HepG2 (cell line): ENCODE measurements around the gene SKIC2. TPM values are rescaled to one million over a fixed set of nuclear protein-coding genes. Genes with fewer than 3 reads are reported as not detected.

ENCODE experiments used
- CBX5 ChIP-seq: sonication (generic); formaldehyde crosslinking; IDR thresholded peaks from 2 replicates; pipeline ENCODE4 v1.4.0; 2020; ENCODE audit warnings: missing genetic modification reagents, borderline replicate concordance
- FLYWCH1 ChIP-seq: sonication (generic); formaldehyde crosslinking; IDR thresholded peaks from 2 replicates; pipeline ENCODE4 v1.8.1; 2023; ENCODE audit warnings: mild to moderate bottlenecking, missing genetic modification reagents
- HMGXB3 ChIP-seq: sonication (generic); formaldehyde crosslinking; IDR thresholded peaks from 2 replicates; pipeline ENCODE4 v1.4.0; 2020; ENCODE audit warnings: missing genetic modification reagents, borderline replicate concordance
- KLF11 ChIP-seq: IDR thresholded peaks from 2 replicates; pipeline ENCODE4 v1.6.1; 2016; ENCODE audit warnings: missing compliant biosample characterization
- MYPOP ChIP-seq: sonication (generic); formaldehyde crosslinking; IDR thresholded peaks from 2 replicates; pipeline ENCODE4 v1.8.1; 2023; ENCODE audit warnings: mild to moderate bottlenecking, moderate library complexity, missing genetic modification reagents
- NAIF1 ChIP-seq: sonication (generic); formaldehyde crosslinking; IDR thresholded peaks from 2 replicates; pipeline ENCODE4 v1.5.0; 2020; ENCODE audit warnings: mild to moderate bottlenecking, missing genetic modification reagents, borderline replicate concordance
- NR2F1 ChIP-seq, 2 experiments: fragments of 450-650 bp in 1 of 2; formaldehyde crosslinking in 1 of 2; IDR thresholded peaks; 2 replicates each; pipeline versions ENCODE4 v1.5.0 to v1.6.1; 2016 to 2020; ENCODE audit warnings: mild to moderate bottlenecking in 1 of 2, missing compliant biosample characterization in 1 of 2, missing genetic modification reagents in 1 of 2, moderate library complexity in 1 of 2
- NRL ChIP-seq: sonication (generic); formaldehyde crosslinking; IDR thresholded peaks from 2 replicates; pipeline ENCODE4 v1.5.0; 2020; ENCODE audit warnings: missing genetic modification reagents, mild to moderate bottlenecking, moderate library complexity, borderline replicate concordance
- PCBP2 ChIP-seq: fragments of 200-400 bp; formaldehyde crosslinking; optimal IDR thresholded peaks from 2 replicates; pipeline ENCODE3; 2018; ENCODE audit warnings: low read length, low read depth; ENCODE audit not compliant: poor library complexity, severe bottlenecking
- PLSCR1 ChIP-seq: sonication (generic); formaldehyde crosslinking; IDR thresholded peaks from 2 replicates; pipeline ENCODE4 v1.5.0; 2020; ENCODE audit warnings: missing genetic modification reagents, mild to moderate bottlenecking, borderline replicate concordance
- RFXANK ChIP-seq: IDR thresholded peaks from 2 replicates; pipeline ENCODE4 v1.6.1; 2016
- TCF7L2 ChIP-seq: IDR thresholded peaks from 2 replicates; pipeline ENCODE4 v1.6.1; 2011; ENCODE audit warnings: mild to moderate bottlenecking, low read depth, low read length, moderate library complexity
- ZNF24 ChIP-seq: fragments of 450-650 bp; IDR thresholded peaks from 2 replicates; pipeline ENCODE4 v1.6.1; 2017; ENCODE audit warnings: antibody characterized with exemption, mild to moderate bottlenecking
- ZNF605 ChIP-seq: sonication (generic); formaldehyde crosslinking; IDR thresholded peaks from 2 replicates; pipeline ENCODE4 v1.8.0; 2022; ENCODE audit warnings: mild to moderate bottlenecking, missing genetic modification reagents
- ZNF609 ChIP-seq: sonication (generic); formaldehyde crosslinking; IDR thresholded peaks from 2 replicates; pipeline ENCODE4 v1.4.0; 2020; ENCODE audit warnings: mild to moderate bottlenecking, missing genetic modification reagents, borderline replicate concordance
- polyA plus RNA-seq, 8 experiments: library from polyadenylated mRNA; depleted of rRNA in 3 of 8; stranded (reverse) in 7 of 8; unstranded in 1 of 8; fragments of >200 nt; fragmentation: Illumina TruSeq in 4 of 8; extraction: Trizol in 4 of 8; gene quantifications; 2 replicates each; pipeline versions ENCODE4 v1.2.1 to v1.2.3, GENCODE V29; 2011 to 2016; ENCODE audit warnings: low read depth in 4 of 8, missing spikeins in 1 of 8, mixed read lengths in 1 of 8; ENCODE audit not compliant: insufficient read depth in 1 of 8
- total RNA-seq, 5 experiments: library from RNA; depleted of rRNA; stranded (reverse); fragments of >200 nt; fragmentation: Illumina TruSeq; extraction: Trizol; gene quantifications; 2 replicates each; pipeline ENCODE4 v1.2.3, GENCODE V29; 2016; ENCODE audit warnings: low read depth in 1 of 5
- TF ChIP-seq, protein P1 (sequence below): sonication (generic); formaldehyde crosslinking; IDR thresholded peaks from 2 replicates; pipeline ENCODE4 v1.5.0; 2020; ENCODE audit warnings: missing genetic modification reagents

The SKIC2 gene
- total and polyA plus RNA-seq, 2 of the 13 experiments (the other 11 are each of a cell fraction or from before 2014, with no cell fraction given) = 67.1 to 68.4 TPM

GRCh38 chr6:31972709-31973350, 13.9 kb downstream of the SKIC2 start (continued):
- no peak for TF ChIP-seq HMGXB3 (CRISPR knock-in tag)
- no peak for TF ChIP-seq FLYWCH1
- TF ChIP-seq, protein P1, sequence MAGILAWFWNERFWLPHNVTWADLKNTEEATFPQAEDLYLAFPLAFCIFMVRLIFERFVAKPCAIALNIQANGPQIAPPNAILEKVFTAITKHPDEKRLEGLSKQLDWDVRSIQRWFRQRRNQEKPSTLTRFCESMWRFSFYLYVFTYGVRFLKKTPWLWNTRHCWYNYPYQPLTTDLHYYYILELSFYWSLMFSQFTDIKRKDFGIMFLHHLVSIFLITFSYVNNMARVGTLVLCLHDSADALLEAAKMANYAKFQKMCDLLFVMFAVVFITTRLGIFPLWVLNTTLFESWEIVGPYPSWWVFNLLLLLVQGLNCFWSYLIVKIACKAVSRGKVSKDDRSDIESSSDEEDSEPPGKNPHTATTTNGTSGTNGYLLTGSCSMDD = no peak
- TF ChIP-seq RFXANK = no peak
- TF ChIP-seq PLSCR1 = no peak
- TF ChIP-seq ZNF605 (CRISPR knock-in tag) = 0 out of 2 replicates have a peak, but pooled peaks have one; percentile 13
- TF ChIP-seq NAIF1 = no peak
- TF ChIP-seq ZNF24 = no peak
- TF ChIP-seq MYPOP (CRISPR knock-in tag) = no peak
- no peak for TF ChIP-seq NRL (CRISPR knock-in tag)
- TF ChIP-seq NR2F1 (CRISPR knock-in tag; IDR thresholded peaks at IDR 0.05) = no peak
- TF ChIP-seq PCBP2 = no peak
- TF ChIP-seq TCF7L2 = no peak
- TF ChIP-seq CBX5 = no peak; the same call in 1 of the 2 replicates
- TF ChIP-seq KLF11 = no peak
- 0 out of 2 replicates have a peak, but pooled peaks have one; percentile 10 for TF ChIP-seq ZNF609 (CRISPR knock-in tag)
